ENCODE results near the gene ERV3-1.
"Not testable (repeated sequence)": the region's sequence is repeated elsewhere in the genome, so short reads cannot be mapped to it uniquely, and the experiment has no call there.

Gene ERV3-1

DNA sequence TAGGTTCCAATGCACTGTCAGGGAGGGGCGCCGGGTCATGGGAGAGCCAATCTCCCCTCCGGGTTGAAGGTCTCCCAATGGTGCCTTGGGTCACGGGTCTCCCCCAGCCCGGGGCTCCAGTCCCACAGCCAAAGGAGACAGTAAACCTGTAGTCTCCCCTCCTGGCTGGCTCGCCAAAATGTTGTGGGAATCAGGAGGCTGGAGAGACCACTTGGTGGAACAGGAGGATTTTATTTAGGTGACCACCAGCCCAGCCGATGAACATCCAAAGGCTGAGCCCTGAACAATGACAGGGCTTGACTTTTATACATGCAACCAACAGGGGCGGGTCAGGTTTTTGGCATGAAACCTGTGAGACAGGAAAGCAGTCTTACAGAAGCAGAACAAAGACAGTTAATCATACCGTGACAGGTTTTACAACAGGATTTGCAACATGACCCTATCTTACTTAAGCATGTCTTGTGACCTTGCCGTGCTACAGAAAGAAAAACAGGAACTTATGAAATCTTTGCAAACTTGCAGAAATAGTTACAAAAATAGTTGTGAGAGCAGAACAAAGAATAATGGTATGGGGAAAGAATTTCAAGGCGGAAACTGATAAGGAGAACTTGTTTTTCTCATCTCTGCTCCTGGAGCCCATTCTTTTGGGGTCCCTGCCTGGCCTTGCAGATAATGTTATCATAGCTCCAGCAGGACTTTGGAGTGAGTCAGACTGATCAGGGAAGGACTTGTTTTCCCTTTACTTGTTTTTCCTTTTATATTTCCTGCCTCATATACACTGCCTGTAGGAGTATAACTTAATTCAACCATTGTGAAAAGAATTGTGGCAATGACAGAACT is 7.1 kb downstream of the ERV3-1 start:
- DNase-seq = no peak

DNA sequence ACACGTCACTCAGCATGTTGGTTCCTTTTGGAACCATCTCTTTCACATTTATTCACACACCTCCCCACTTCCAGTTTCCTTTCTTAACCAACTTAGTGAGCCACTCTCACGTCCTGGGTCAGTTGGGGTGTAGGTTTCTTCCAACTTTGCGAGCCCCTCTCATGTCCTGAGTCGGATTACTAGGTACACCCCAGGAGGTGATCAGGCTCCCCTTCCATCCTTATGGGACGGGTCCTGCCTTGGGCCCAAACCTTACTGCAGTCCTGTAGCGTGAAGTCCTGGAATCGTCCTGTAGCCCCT is 7.7 kb downstream of the ERV3-1 start:
- no peak for DNase-seq

DNA sequence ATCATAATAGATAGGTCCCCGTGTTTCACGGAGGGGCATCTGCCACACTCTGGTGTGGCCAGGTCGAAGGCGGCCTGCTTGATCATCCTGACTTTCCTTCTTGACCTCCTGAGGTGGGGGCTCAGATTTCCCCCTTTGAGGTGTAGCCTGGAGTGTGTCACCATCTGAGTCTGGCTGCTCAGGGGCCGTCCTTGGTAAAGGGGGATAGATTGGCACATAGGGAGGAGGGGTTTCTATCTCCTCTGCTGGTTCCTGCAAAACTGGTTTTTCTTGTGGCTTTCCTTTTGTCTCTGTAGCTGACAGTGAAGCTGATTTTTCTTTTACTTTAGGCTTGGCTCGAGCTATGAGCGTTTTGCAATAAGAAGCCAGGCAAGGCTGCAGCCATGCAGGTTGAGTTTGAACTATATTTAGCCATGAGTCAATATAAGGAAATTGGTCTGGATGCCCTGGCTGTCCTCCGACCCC is 8.5 kb downstream of the ERV3-1 start:
- DNase-seq = no peak

DNA sequence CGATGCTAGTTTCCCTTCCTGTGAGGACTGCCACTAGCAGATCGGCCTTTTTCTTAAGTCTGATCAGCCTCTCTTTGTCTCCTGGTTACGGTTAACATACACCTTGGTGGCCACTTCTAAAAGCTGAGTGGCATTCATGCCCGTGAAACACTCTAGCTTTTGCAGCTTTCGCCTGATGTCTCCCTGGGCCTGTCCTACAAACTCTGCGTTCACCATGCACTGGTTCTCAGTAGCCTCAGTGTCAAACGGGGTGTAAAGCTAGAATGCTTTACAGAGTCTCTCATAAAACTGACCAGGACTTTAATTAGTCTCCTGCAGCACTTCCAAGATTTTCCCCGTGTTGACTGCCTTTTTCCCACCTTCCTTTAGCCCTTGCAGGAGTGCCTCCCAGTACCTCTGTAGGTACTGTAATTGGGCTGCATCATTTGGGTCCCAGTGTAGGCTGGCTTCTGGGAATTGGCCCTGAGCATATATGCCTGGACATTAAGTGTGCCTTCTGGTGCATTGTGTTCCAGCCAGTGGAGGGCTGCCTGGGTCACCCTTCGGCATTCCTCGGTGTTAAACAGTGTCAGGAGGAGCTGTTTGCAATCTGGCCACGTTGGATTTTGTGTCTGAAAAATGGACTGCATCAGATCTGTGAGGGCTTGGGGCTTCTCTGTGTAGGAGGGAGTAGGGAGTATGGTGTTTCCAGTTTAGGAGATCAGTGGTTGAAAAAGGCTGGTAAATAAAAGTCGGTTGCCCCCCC is 9.2 kb downstream of the ERV3-1 start:
- no peak for DNase-seq

DNA sequence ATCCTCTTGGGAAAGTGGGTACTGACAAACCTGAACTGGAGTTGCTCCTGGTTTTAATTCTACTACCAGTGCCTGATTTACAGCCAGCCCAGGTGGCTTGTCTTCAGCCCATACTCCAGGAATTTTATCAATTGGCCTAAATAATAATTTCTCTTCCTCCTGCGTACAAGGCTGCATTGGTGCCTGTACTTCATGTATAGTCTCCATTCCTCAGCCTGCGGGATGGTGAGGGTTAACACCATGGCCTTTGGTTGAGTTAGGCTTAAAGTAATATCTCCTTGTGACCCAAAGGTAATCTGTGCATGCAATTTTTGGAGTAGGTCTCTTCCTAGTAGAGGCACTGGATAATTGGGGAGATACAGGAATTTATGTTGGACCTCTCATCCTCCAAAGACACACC is 10.2 kb downstream of the ERV3-1 start:
- no peak for DNase-seq

DNA sequence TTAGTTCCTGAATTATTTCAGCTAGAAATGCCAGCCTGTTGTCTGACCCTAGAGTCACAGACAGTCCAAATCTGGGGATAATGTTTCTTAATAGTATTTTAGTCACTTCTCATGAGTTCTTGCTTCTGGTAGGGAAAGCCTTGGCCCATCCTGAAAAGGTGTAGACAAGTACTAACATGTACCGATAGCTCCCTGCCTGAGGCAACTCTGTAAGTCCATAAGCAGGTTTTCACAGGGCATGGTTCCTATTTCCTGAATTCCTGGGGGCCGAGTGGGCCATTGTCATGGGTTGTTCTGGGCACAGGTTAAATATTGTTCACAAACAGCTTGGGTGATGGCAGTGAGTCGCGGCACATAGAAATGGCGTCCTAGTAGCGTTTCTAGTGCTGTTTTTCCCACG is 12.6 kb downstream of the ERV3-1 start:
- no peak for DNase-seq

DNA sequence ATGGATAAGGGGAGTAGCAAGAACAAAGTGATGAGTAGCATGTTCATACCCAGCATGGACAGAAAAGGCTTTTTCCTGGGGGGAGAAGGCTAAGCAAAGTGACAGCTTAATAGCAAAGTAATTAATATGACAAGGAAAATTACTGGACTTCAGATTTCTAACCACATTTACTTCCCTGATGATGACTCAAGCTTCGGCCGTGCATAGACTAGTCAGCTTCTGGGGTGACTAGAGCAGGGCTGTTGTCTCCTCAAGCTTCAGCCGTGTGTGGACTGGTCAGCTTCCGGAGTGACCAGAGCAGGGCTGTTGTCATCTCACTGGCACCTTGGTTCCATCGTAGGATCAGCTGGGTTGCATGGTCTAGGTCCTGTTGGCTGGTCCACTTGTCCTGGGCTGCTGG is 13.5 kb downstream of the ERV3-1 start:
- DNase-seq = no peak

DNA sequence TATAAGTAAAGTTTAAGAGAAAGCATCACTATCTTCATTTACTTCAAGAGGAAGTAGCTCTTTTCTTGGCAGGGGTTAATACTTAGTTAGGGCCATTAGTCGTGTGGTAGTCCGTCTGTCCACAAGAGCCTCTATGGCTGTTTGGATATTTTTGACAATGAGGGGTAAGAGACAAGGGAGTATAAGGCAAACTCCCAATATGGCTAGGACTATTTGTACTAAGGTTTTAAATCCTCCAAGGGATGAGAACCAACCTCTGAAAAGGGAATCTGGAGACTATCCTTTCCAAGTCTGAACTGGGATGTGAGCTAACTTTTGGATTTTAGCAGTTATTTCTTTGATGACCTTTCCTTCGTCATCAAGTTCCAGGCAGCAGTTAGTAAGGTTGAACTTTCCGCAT is 15.6 kb downstream of the ERV3-1 start, which contains the start of gene ZNF117:
TSS of gene ZNF117 (minus strand) at position 101 of the 400 bp plus-strand sequence.
- no peak for DNase-seq

DNA sequence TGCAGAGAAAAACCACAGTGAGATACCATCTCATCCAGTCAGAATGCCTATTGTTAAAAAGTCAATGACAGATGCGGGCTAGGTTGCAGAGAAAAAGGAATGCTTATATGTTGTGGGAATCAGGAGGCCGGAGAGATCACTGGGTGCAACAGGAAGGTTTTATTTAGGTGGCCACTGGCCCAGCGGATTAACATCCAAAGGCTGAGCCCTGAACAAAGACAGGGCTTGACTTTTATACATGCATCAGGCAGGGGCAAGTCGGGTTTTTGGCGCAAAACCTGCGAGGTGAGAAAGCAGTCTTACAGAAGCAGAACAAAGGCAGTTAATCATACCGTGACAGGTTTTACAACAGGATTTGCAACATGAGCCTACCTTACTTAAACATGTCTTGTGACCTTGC is 16.3 kb downstream of the ERV3-1 start:
- no peak for DNase-seq

DNA sequence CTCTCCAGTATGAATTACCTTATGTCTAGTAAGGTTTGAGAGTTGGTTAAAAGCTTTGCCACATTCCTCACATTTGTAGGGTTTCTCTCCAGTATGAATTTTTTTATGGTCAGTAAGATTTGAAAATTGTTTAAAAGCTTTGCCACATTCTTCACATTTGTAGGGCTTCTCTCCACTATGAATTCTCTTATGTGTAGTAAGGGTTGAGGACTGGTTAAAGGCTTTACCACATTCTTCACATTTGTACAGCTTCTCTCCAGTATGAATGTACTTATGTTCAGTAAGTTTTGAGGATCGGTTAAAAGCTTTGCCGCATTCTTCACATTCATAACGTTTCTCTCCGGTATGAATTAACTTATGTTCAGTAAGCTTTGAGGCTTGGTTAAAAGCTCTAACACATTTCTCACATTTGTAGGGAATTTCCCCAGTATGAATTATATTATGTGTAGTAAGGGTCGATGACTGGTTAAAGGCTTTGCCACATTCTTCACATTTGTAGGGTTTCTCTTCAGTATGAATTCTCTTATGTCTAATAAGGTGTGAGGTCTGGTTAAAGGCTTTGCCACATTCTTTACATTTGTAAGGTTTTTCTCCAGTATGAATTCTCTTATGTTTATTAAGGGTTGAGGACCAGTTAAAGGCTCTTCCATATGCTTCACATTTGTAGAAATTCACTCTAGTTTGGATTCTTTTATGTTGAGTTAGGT is 27.8 kb downstream of the ERV3-1 start:
- DNase-seq = no peak

DNA sequence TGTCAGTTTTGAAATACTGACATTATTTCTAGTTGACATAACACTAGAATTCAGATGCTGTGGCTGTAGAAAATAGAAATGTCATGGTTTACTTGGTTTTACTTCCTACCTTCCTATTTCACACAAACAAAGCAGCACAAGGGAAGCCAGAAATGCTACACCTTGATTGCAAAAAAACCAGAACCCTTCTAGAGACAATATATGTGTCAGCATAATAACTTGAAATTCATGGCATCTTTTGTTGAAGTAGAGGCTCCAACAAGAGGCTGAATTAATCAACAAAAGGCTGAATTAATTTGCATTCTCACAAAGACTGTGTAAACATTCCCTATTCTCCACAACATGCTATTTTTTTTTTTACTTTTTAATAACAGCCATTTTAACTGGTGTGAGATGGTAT is 40.9 kb downstream of the ERV3-1 start:
- DNase-seq = no peak

DNA sequence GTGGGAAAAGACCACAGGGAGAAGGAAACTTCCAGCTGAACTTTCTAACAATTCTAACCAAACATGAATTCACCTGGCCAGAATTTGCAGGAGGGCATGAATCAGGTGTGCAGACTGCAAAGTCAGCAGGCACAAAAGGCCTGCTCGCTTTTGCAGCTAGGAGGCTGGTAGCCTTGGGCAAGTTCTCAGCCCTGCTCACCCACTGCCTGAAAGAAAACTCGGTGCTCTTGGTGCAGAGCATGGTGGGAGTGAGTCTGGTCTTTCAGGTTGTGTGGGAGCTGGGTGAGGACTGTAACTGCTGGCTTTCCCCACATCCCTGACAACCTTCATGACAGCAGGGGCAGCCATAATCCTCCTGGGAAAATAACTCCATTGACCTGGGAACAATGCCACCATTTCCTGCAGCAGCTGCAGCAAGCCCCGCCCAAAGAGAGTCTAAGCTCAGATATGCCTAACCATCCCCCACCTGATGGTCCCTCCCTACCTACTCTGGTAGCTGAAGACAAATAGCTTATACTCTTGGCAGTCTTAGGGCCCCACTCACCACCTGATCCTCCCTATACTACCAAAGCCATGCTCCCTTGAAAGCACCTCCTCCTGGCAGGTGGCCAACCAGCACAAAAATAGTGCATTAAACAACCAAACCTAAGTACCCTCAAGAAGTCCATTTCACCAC is 47.3 kb downstream of the ERV3-1 start:
- DNase-seq = no peak

DNA sequence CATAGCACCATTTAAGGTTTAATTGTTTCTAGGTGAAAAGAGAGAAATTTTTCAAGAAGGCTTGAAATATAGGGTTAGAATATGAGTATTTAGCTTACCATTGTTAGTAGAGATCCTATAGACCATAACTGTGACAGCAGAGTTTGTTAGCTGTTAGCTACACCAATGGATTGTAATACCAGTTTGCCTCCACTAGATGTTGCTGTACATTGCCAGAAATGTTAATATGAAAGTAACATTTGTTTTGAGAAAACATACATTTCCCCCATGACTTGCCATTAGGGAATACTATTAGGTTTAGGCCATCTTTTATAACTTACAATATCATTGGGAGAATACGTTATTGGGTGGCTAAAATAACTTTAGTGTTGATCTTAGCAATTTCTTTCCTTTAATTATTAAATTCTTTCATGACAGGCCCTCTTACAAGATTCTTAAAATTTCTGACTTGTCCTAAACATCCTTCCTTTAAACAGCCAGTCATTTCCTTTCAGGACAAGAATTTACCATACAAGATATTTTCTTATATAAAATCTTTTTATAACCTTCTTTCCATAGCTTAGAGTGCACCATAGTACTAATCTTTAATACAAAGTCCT is 55.1 kb downstream of the ERV3-1 start:
- DNase-seq = no peak

DNA sequence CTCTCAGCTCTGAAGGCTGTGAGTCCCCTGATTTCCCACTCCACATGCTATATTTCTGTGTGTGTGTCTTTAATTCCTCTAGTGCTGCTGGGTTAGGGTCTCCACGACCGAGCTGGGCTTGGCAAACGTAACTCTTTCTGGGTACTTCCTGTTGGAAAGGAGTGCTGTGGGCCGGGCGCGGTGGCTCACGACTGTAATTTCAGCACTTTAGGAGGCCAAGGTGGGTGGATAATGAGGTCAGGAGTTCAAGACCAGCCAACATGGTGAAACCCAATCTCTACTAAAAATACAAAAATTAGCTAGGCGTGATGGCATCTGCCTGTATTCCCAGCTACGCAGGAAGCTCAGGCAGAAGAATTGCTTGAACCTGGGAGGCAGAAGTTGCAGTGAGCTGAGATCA is 55.8 kb downstream of the ERV3-1 start:
- DNase-seq = not testable (repeated sequence)

DNA sequence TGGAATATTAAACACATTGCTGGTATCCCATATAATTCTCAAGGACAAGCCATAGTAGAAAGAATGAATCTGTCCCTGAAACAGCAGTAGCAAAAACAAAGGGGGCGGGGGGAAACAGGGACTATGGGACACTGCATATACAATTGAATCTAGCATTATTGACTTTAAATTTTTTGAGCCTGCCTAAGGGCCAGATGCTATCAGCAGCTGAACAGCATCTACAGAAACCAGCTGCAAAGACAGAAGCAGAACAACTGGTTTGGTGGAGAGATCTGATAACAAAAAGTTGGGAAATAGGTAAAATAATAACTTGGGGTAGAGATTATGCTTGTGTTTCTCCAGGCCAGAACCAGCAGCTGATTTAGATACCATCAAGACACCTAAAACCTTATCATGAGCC is 57.7 kb downstream of the ERV3-1 start:
- DNase-seq = not testable (repeated sequence)

DNA sequence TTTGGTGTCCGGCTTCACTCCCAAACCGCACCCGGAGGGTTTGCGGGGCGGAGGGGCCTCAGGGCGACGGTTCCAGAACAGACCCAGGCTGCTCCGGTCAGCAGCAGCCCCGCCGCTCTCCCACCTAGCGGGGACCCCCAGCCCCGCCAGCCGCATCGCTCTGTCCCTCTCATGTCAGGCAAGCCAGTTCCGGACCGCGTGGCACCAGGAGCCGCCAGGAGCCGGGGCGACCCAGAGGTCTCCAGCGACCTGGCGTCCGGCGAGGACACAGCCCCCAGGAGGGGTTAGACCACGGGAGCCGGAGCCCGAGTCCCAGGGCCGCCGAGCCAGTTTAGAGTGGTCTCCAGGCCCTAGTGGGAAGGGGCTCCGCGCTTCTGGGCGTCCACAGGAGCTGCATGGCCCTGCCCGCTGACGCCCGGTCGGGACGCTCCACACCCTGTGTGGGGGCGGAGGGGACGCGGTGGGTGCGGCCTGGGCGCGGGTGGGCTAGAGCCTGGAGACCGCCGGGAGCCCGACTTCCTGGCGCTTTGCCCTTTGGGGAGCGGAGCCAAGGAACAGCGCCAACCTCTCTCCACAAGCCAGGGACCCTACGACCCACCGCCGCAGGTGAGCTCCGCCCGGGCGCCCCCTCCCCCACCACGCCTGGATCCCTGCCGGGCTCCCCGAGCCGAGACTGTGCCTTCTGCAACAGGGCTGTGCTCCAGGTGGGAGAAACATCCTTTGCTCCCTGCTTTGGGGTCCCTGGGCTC is 59.1 kb downstream of the ERV3-1 start:
- no peak for DNase-seq

DNA sequence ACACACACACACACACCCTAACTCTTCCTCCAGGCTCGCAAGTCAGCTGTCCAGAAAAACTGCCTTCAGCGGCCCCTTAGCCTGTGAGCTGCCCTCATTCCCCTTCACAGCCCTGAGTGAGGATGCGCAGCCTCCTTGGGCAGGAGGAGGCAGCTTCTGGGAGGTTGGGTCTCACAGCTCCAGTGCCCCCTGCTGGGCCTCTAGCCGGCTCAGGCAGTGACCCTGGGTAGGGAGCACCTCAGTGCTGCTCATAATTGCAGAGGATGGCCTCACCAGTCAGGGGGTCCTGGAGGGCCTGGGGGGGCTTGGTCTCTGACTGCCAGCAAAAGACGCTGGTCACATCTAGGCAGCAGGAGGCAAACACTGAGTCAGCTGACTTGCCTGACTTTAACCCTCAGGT is 59.7 kb downstream of the ERV3-1 start:
- no peak for DNase-seq

DNA sequence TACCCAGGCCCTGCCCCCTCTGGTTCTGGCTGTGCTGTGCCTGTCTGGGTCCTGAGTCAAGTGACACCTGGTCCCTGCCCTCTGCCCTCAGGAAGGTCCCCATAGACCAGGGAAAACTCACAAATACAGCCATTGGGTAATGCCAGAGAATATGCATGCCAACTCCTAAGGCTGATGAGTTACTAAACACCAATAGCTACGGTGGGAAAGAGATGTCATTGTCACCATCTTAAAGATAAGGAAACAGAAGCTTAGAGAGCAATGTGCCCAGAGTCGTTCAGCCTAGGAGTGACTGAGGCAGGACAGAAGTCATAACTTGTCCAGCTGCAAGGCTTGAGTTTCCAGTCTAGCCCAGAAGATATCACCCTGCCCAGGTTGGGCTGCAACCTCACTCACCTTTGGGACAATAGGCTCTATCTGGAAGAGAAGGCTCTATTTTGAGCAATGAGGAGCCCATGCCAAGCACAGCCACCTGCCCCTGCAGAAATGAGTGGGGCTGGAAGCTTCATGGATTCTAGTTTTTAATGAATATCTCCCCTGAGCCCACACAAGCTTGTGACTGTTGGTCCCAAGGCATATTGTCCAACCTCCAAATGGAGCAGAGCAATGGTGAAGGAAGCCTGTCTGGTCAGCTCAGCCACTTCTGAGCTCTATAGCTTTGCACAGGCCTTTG is 60.8 kb downstream of the ERV3-1 start:
- DNase-seq = no peak

DNA sequence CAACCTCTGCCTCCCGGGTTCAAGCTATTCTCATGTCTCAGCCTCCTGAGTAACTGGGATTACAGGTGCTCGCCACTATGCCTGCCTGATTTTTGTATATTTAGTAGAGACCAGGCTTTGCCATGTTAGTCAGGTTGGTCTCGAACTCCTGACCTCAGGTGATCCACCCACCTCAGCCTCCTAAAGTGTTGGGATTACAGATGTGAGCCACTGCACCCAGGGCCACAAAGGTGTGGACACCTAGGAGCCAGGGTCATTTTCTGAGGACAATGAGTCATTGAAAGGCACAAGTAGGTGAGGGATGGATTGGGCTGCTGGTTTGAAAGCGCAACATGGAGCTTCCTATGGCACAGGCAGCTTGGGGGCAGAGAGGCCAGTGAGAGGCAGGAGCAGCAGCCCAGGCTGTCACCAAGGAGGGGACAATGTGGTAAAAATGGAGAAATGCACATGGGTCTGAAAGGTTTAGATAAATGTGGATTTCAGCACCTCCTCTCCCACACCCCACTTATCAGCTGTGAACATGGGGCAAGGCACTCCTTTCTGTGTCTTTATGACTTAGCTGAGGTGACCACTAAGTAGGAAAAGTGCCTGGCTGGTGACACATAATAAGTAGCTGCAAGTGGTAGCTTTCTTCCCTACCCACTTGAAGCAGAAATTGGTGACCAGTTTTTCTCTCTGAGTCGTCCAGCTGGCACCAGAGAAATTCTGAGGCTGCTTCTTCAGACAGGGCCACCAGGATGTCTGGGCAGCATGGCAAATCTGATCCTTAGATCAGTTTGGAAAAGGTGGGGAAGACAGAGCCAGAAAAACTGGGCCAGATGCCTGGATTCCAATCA is 61.6 kb downstream of the ERV3-1 start:
- not testable (repeated sequence) for DNase-seq

Measured in 8988T (cell line).